Common myeloid progenitor, CD34-positive (primary cell): ENCODE data around the gene ATP13A2.

Experiments
- CTCF ChIA-PET: fragments of 350-600 bp; sonication (Branson Sonifier 250); formaldehyde crosslinking; loops from one replicate; lab custom pipeline; 2021; ENCODE audit warnings: antibody characterized with exemption; lab: Charles Lee
- POLR2A ChIA-PET: fragments of 350-600 bp; sonication (Branson Sonifier 250); formaldehyde crosslinking; loops from one replicate; lab custom pipeline; 2021; ENCODE audit warnings: antibody characterized with exemption; lab: Charles Lee
- DNase-seq, 3 donors: peaks; one replicate each; pipeline versions ENCODE4 v3.0.0 to v3.0.0-alpha.2; 2013
- H3K27ac ChIP-seq, 2 experiments: 1 replicate in 1 of 2; 2 replicates in 1 of 2; pipeline ENCODE4 v1.7.0; 2013; ENCODE audit warnings: inconsistent platforms in 2 of 2, low read length in 2 of 2, mild to moderate bottlenecking in 2 of 2, low read depth in 1 of 2, moderate library complexity in 1 of 2; ENCODE audit not compliant: severe bottlenecking in 2 of 2, insufficient read depth in 1 of 2, poor library complexity in 1 of 2
- H3K27me3 ChIP-seq, 5 experiments: replicated peaks in 2 of 5; 1 replicate in 3 of 5; 2 replicates in 2 of 5; pipeline versions ENCODE4 v1.6.1 to v1.7.0; 2013; ENCODE audit warnings: low read length in 4 of 5, mild to moderate bottlenecking in 2 of 5, moderate library complexity in 2 of 5, inconsistent platforms in 1 of 5; ENCODE audit not compliant: insufficient read depth in 5 of 5, control insufficient read depth in 4 of 5
- H3K36me3 ChIP-seq, 4 experiments: 1 replicate in 2 of 4; 2 replicates in 2 of 4; pipeline versions ENCODE4 v1.6.1 to v1.7.0; 2013; ENCODE audit warnings: low read length in 3 of 4, control low read depth in 1 of 4, mild to moderate bottlenecking in 1 of 4; ENCODE audit not compliant: control insufficient read depth in 4 of 4, insufficient read depth in 4 of 4
- H3K4me1 ChIP-seq, 4 experiments: 1 replicate in 3 of 4; 2 replicates in 1 of 4; pipeline versions ENCODE4 v1.6.1 to v1.7.1; 2013; ENCODE audit warnings: low read length in 3 of 4, mild to moderate bottlenecking in 3 of 4, control low read depth in 1 of 4, inconsistent platforms in 1 of 4, moderate library complexity in 1 of 4; ENCODE audit not compliant: control insufficient read depth in 4 of 4, insufficient read depth in 4 of 4; ENCODE audit errors: control extremely low read depth in 1 of 4
- H3K4me3 ChIP-seq, 7 experiments: 1 replicate in 4 of 7; 2 replicates in 3 of 7; pipeline versions ENCODE4 v1.5.1 to v1.7.0; 2013; ENCODE audit warnings: mild to moderate bottlenecking in 7 of 7, low read length in 6 of 7, moderate library complexity in 6 of 7, inconsistent platforms in 2 of 7, low read depth in 2 of 7, control low read depth in 1 of 7; ENCODE audit not compliant: insufficient read depth in 4 of 7, control insufficient read depth in 1 of 7; ENCODE audit errors: extremely low read depth in 1 of 7
- H3K9me3 ChIP-seq, 5 experiments: 1 replicate in 4 of 5; 2 replicates in 1 of 5; pipeline versions ENCODE4 v1.6.1 to v1.7.1; 2013; ENCODE audit warnings: low read length in 4 of 5, mild to moderate bottlenecking in 2 of 5, inconsistent platforms in 1 of 5, low read depth in 1 of 5, moderate library complexity in 1 of 5; ENCODE audit not compliant: control insufficient read depth in 4 of 5, insufficient read depth in 2 of 5; ENCODE audit errors: control extremely low read depth in 1 of 5
- WGBS: methylation state at CpG from one replicate; pipeline ENCODE4 v1.1.5; 2013; ENCODE audit not compliant: insufficient coverage; 5-methylcytosine and 5-hydroxymethylcytosine counted together

ATP13A2 gene

DNA sequence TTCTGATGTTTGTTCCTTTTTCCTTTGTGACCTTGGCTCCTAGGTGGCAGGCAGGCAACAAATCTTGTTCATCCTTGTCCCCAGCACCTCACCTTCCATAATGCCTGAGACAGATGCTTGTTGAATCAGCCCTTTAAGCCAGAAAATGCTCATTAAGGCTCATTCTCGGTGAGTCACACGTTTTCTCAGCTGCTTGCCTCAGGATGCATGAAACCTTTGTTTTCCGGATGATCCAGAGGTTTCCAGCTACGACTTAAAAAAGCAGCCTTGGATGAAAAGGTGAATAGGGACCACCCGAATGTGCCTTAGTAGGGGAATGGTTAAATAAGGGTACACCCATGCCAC, 4.6 kb upstream of the ATP13A2 start:
- ChIA-PET CTCF (interaction anchor here (0.6 kb wide), 1 partner anchor 30 kb away, joined by 3 read pairs; no protein-coding TSS in a partner anchor), POLR2A (no interaction called here)
- peaks cover 4 to 35% (median 21%) of the 10 kb centered on the region in 4 experiments for H3K36me3 ChIP-seq
- H3K27ac ChIP-seq = no peak overlapping the region
- no peaks in the 10 kb centered on the region for H3K9me3 ChIP-seq
- H3K4me3 ChIP-seq = no peak overlapping the region
- H3K27me3 ChIP-seq = no peaks in the 10 kb centered on the region
- WGBS = 100% methylated on average over 4 of the region's 5 CpGs
- H3K4me1 ChIP-seq = peaks cover 3 to 36% (median 31%) of the 10 kb centered on the region in 4 experiments
- DNase-seq = no peak

DNA sequence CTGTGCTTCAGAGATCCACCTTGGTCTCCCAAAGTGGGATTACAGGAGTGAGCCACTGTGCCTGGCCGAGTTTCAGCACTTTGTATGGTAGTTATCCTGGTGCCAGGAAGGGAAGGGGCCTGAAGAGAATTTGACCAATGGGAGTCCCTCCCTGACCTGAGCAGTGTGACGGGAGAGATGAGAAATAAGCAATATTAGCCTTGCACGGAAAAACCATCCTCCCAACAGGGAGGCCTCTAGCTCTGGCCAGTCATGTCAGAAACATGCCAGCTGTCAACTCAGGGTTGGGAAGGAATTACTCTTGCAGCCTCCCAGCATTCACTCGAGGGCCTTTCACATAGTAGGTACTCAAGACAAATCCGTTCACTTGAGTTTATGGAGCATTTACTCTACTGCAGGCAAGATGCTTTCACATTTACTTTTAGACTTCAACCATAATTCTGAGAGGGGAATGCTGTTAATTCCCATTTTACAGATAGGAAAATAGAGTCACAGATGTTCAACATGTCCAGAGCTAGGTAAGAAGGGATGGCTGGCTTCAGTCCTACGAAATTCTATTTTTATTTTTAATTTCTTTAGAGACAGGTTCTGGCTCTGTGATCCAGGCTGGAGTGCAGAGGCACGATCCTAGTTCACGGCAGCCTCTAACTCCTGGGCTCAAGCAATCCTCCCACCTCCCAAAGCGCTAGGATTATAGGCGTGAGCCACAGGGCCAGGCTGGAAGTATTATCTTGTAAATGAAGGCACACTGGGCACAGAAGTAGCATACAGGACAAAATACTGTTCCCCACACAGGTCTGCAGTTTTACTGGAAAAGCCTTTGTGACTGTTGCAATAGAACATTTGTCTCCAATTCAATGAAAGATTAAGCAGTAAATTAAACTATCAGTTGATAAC, 3.2 kb upstream of the ATP13A2 start:
- CTCF ChIA-PET = interaction anchor here (0.9 to 3.3 kb wide), 3 partner anchors 8 to 52 kb away, joined by 3 to 14 read pairs (median 3); no protein-coding TSS in a partner anchor
- H3K27me3 ChIP-seq = no peaks in the 10 kb centered on the region
- H3K36me3 ChIP-seq = peaks cover 1 to 21% (median 11%) of the 10 kb centered on the region in 4 experiments
- POLR2A ChIA-PET = interaction anchor here (1.1 to 1.2 kb wide), 2 partner anchors 12 to 35 kb away, joined by 4 to 5 read pairs; no protein-coding TSS in a partner anchor
- H3K9me3 ChIP-seq = no peaks in the 10 kb centered on the region
- 98% methylated on average over 6 of the region's 10 CpGs for WGBS
- DNase-seq = no peak
- no peak overlapping the region for H3K4me3 ChIP-seq
- H3K4me1 ChIP-seq = peaks cover 9 to 50% (median 44%) of the 10 kb centered on the region in 4 experiments
- H3K27ac ChIP-seq = no peak overlapping the region

DNA sequence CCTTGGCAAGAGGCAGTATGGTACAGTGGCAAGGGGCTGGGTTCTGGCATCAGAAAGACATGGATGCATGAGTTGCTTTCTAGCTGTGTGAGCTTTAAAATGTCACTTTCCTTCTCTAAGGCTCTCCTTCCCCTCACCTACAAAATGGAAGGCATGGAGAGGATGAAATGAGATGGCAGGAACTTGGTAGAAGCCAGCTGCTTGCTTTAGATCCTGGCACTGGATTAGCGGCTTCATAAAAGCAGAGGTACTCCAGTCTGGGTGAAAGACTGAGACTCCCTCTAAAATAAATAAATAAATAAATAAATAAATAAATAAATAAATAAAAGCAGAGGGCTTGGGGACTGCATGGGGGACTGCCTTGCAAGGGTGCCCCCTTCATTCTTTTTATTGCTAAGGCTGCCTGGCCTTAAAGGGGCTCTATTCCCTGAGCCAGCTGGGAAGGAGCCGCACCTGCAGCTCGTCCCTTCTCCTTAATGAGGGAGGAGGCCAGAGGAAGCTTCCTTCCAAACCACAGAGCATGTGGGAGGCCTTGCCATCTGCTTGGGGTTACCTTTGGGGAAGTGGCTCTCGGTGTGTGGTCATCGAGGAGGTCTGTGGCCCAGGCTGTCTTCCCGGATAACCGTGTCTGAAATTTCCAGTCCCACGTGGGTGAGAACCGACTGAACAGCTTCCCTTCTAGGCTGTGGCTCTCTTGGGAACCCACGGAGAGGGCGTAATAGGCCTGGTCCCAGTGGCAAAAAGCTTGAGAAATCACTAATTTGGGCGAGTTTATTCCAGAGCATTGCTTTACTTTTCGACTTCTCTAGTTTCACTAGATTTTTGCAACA, 2.0 kb upstream of the ATP13A2 start:
- WGBS = 11% methylated on average over 10 of the region's 13 CpGs
- ChIA-PET POLR2A (interaction anchor here (0.6 to 1.2 kb wide), 6 partner anchors 9 to 109 kb away, joined by 3 to 7 read pairs (median 4); no protein-coding TSS in a partner anchor), CTCF (interaction anchor here (0.6 to 3.3 kb wide), 7 partner anchors 9 to 58 kb away, joined by 3 to 14 read pairs (median 3); no protein-coding TSS in a partner anchor)
- peak; percentile 84 to 97 (median 96) for DNase-seq
- Histone ChIP-seq H3K27me3 (no peaks in the 10 kb centered on the region), H3K27ac (no peak overlapping the region), H3K4me1 (peaks cover 9 to 60% (median 55%) of the 10 kb centered on the region in 4 experiments), H3K4me3 (peak overlapping the region in 1 of 7 experiments; percentile 42), H3K9me3 (no peaks in the 10 kb centered on the region), H3K36me3 (peaks cover 0 to 9% (median 5%) of the 10 kb centered on the region in 4 experiments)

DNA sequence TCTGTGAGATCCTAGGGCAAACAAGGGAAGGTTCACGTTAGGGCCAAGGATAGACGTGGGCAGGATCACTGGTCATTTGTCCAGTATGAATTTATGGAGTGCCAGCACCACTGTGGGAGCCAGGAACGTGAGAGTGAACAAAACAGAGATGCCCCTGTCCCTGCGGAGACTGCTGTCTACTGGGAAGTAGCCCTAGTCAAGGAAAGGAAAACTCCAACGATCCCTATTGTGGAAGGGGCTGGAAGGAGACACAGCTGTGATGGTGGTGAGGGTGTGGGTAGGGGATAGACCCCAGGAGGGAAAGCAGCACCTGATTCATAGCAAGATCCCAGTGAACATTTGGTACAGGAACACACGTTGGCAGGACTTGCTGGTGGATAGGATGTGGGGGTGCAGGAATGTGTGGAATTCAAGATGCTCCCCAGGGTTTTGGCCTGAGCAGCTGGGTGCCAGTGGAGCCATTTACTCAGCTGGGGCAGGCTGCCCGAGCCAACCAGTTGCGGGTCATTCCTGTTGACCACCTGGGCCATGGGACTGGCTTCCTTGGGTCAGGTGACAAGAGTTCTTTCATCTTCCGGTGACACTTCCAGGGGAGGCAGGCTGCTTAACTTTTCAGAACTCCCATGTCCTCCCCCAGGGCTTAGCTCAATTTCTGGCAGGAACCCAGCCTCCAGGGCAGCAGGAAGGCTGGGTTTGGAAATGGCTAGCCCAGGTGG, 1.2 kb upstream of the ATP13A2 start:
- WGBS = 94% methylated on average over 9 of the region's 9 CpGs
- ChIA-PET POLR2A (interaction anchor here (0.6 to 1.2 kb wide), 4 partner anchors 11 to 108 kb away, joined by 3 to 7 read pairs (median 4); no protein-coding TSS in a partner anchor), CTCF (interaction anchor here (0.6 to 3.3 kb wide), 7 partner anchors 10 to 57 kb away, joined by 3 to 14 read pairs (median 3); no protein-coding TSS in a partner anchor)
- Histone ChIP-seq H3K36me3 (peaks cover 0 to 3% (median 1%) of the 10 kb centered on the region in 4 experiments), H3K9me3 (no peaks in the 10 kb centered on the region), H3K4me1 (peaks cover 9 to 60% (median 55%) of the 10 kb centered on the region in 4 experiments), H3K27ac (no peak overlapping the region), H3K4me3 (no peak overlapping the region), H3K27me3 (no peaks in the 10 kb centered on the region)
- no peak for DNase-seq

DNA sequence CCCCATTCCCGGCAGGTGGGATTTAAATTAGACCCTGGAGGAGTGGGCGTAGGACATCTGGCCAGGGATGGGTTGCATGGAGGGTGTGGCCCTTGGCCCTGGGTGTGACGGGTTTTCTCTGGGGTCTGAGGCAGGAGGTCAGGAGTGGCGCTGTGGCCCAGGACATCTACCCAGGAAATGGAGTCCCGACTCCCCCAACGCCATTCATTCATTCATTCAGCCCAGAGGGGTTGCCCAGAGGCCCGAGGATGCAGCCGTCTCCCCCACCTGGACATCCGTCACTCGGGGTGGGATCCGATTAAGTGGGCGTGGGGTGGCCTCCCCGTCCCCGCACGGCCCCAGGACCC, 663 bp downstream of the ATP13A2 start:
- H3K27ac ChIP-seq = no peak overlapping the region
- H3K27me3 ChIP-seq = no peaks in the 10 kb centered on the region
- peak overlapping the region; percentile 27 to 87 (median 77) for H3K4me3 ChIP-seq
- peaks cover 9 to 59% (median 55%) of the 10 kb centered on the region in 4 experiments for H3K4me1 ChIP-seq
- no peaks in the 10 kb centered on the region for H3K9me3 ChIP-seq
- CTCF ChIA-PET = interaction anchor here (0.9 to 2.2 kb wide), 6 partner anchors 10 to 96 kb away, joined by 3 to 9 read pairs (median 5); no protein-coding TSS in a partner anchor
- peak in 2 of 3 donors; percentile 15 to 30 for DNase-seq
- WGBS = 0% methylated on average over 9 of the region's 15 CpGs
- H3K36me3 ChIP-seq = peaks cover 0 to 4% (median 0%) of the 10 kb centered on the region in 4 experiments
- POLR2A ChIA-PET = interaction anchor here (0.8 to 1.8 kb wide), 3 partner anchors 12 to 22 kb away, joined by 3 to 4 read pairs (median 4); no protein-coding TSS in a partner anchor

DNA sequence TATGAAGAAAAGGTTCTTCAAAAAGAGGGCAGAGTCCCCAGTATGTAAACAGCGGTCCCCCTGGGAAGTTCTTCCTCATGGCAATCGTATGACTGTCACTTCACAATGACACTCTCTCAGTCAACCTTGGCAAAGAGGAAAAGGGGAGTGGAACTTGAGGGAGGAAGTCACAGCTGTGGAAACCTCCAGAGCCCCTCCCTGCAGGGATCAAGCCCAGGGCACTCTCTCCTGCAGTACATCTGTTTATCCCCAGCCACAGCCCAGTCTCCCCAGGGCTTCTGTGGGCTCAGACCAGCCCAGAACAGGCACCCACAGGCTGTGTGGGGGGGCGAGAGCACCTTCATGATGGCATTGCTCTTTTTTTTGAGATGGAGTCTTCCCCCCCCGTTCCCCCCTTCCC, 2.0 kb downstream of the ATP13A2 start:
- peaks cover 9 to 56% (median 53%) of the 10 kb centered on the region in 4 experiments for H3K4me1 ChIP-seq
- H3K36me3 ChIP-seq = peaks cover 0 to 13% (median 9%) of the 10 kb centered on the region in 4 experiments
- H3K4me3 ChIP-seq = peak overlapping the region in 1 of 7 experiments; percentile 25
- no peaks in the 10 kb centered on the region for H3K9me3 ChIP-seq
- ChIA-PET CTCF (interaction anchor here (0.6 to 2.4 kb wide), 11 partner anchors 8 to 60 kb away, joined by 3 to 9 read pairs (median 4); no protein-coding TSS in a partner anchor), POLR2A (interaction anchor here (1.0 to 1.8 kb wide), 4 partner anchors 9 to 20 kb away, joined by 3 to 5 read pairs (median 4); no protein-coding TSS in a partner anchor)
- WGBS = 37% methylated on average over 3 of the region's 4 CpGs
- no peak overlapping the region for H3K27ac ChIP-seq
- peak in 2 of 3 donors; percentile 35 to 36 for DNase-seq
- no peaks in the 10 kb centered on the region for H3K27me3 ChIP-seq
